ENCODE data around the gene LAMC3.

GRCh38 chr9:131140112-131140511, 131.1 kb downstream of the LAMC3 start:
- TF ChIP-seq CTCF (conservative IDR thresholded peaks at IDR 0.05; ENCODE audit: low read depth, low read length) = no peak
- no peak for TF ChIP-seq EZH2 (IDR thresholded peaks at IDR 0.05; ENCODE audit: borderline replicate concordance, low read depth, low read length, poor library complexity, severe bottlenecking)

All from A673 (cell line).